ENCODE results near the gene JMJD8. TPM values are rescaled to one million over a fixed set of nuclear protein-coding genes. Genes with fewer than 3 reads are reported as not detected.

JMJD8 gene
- total and polyA plus RNA-seq, 2 donors from 2014 or later: 75.0 to 80.4 TPM

GRCh38 chr16:642189-643049 is 41.7 kb downstream of the JMJD8 start:
- no peaks in the 10 kb centered on the region for H3K36me3 ChIP-seq (ENCODE audit: control insufficient read depth in 2 of 3, insufficient read depth in 3 of 3, low read length in 3 of 3)
- no peaks in the 10 kb centered on the region for H3K9me3 ChIP-seq (ENCODE audit: control insufficient read depth in 2 of 3, insufficient read depth in 1 of 3, low read length in 3 of 3)
- peaks cover 0 to 36% (median 12%) of the 10 kb centered on the region in 3 donors for H3K4me1 ChIP-seq (ENCODE audit: control insufficient read depth in 2 of 3, insufficient read depth in 2 of 3, low read depth in 1 of 3, low read length in 3 of 3)
- no peaks in the 10 kb centered on the region for H3K27me3 ChIP-seq (ENCODE audit: control insufficient read depth, insufficient read depth, low read length)
- FAIRE-seq (no peak), DNase-seq (peak in 1 of 5 donors; percentile 46)
- peak overlapping the region in 2 of 3 donors; percentile 76 to 77 for H3K4me3 ChIP-seq (ENCODE audit: low read length in 3 of 3)
- intact Hi-C loops (cut with DNase I): no loop called here
- TF ChIP-seq, protein P1, sequence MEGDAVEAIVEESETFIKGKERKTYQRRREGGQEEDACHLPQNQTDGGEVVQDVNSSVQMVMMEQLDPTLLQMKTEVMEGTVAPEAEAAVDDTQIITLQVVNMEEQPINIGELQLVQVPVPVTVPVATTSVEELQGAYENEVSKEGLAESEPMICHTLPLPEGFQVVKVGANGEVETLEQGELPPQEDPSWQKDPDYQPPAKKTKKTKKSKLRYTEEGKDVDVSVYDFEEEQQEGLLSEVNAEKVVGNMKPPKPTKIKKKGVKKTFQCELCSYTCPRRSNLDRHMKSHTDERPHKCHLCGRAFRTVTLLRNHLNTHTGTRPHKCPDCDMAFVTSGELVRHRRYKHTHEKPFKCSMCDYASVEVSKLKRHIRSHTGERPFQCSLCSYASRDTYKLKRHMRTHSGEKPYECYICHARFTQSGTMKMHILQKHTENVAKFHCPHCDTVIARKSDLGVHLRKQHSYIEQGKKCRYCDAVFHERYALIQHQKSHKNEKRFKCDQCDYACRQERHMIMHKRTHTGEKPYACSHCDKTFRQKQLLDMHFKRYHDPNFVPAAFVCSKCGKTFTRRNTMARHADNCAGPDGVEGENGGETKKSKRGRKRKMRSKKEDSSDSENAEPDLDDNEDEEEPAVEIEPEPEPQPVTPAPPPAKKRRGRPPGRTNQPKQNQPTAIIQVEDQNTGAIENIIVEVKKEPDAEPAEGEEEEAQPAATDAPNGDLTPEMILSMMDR (IDR thresholded peaks at IDR 0.05; ENCODE audit: borderline replicate concordance, extremely low read depth, insufficient read depth): no peak
- H3K27ac ChIP-seq (ENCODE audit: low read depth in 2 of 2, low read length in 2 of 2): peak overlapping the region; percentile 80 to 86
- peak overlapping the region in 2 of 3 donors; percentile 55 to 69 for H3K9ac ChIP-seq (ENCODE audit: low read length in 3 of 3)

- Histone ChIP-seq H3K4me1 (ENCODE audit: control insufficient read depth in 2 of 3, insufficient read depth in 2 of 3, low read depth in 1 of 3, low read length in 3 of 3) (peaks cover 0 to 31% (median 7%) of the 10 kb centered on the region in 3 donors), H3K36me3 (ENCODE audit: control insufficient read depth in 2 of 3, insufficient read depth in 3 of 3, low read length in 3 of 3) (no peaks in the 10 kb centered on the region), H3K9ac (ENCODE audit: low read length in 3 of 3) (peak within 1 kb of the TSS in 2 of 3 donors; percentile 73 to 81), H3K9me3 (ENCODE audit: control insufficient read depth in 2 of 3, insufficient read depth in 1 of 3, low read length in 3 of 3) (no peaks in the 10 kb centered on the region), H3K27ac (ENCODE audit: low read depth in 2 of 2, low read length in 2 of 2) (peak within 1 kb of the TSS; percentile 80 to 86), H3K4me3 (ENCODE audit: low read length in 3 of 3) (peak within 1 kb of the TSS in 2 of 3 donors; percentile 76 to 77), H3K27me3 (ENCODE audit: control insufficient read depth, insufficient read depth, low read length) (no peaks in the 10 kb centered on the region)
- intact Hi-C loops (cut with DNase I): no loop called here
- FAIRE-seq: no peak
- peak; percentile 72 to 95 (median 84) for DNase-seq
- TF ChIP-seq, protein P1 (IDR thresholded peaks at IDR 0.05; ENCODE audit: borderline replicate concordance, extremely low read depth, insufficient read depth): no peak
Measured at GRCh38 chr16:641326-642188, 42.6 kb downstream of the JMJD8 start, which contains the start of gene MCRIP2. MCRIP2 (plus strand) TSS chr16:641828; CDS start chr16:641992, 164 bp downstream.

- Histone ChIP-seq H3K9ac (ENCODE audit: low read length in 3 of 3) (peak overlapping the region in 1 of 3 donors; percentile 81), H3K4me1 (ENCODE audit: control insufficient read depth in 2 of 3, insufficient read depth in 2 of 3, low read depth in 1 of 3, low read length in 3 of 3) (peaks cover 0 to 23% (median 0%) of the 10 kb centered on the region in 3 donors), H3K27me3 (ENCODE audit: control insufficient read depth, insufficient read depth, low read length) (no peaks in the 10 kb centered on the region), H3K9me3 (ENCODE audit: control insufficient read depth in 2 of 3, insufficient read depth in 1 of 3, low read length in 3 of 3) (no peaks in the 10 kb centered on the region), H3K27ac (ENCODE audit: low read depth in 2 of 2, low read length in 2 of 2) (peak overlapping the region in 1 of 2 donors; percentile 80), H3K36me3 (ENCODE audit: control insufficient read depth in 2 of 3, insufficient read depth in 3 of 3, low read length in 3 of 3) (no peaks in the 10 kb centered on the region), H3K4me3 (ENCODE audit: low read length in 3 of 3) (no peak overlapping the region)
- TF ChIP-seq, protein P1 (IDR thresholded peaks at IDR 0.05; ENCODE audit: borderline replicate concordance, extremely low read depth, insufficient read depth): no peak
- FAIRE-seq (no peak), DNase-seq (no peak)
- intact Hi-C loops (cut with DNase I): no loop called here
Measured at GRCh38 chr16:640614-641013, 43.5 kb downstream of the JMJD8 start.

All from kidney (tissue), 14 donors.